CD4-positive, alpha-beta T cell treated with Interleukin-6 for 4 hours (primary cell): Measurements from ENCODE around the gene GMEB2.
A peak's percentile ranks its signal among the peaks of the same experiment; 100 is the strongest.

Source experiments
- DNase-seq: peaks from one replicate; pipeline ENCODE4 v3.0.0-alpha.2; 2020; ENCODE audit warnings: mixed read lengths

GMEB2 gene

DNA sequence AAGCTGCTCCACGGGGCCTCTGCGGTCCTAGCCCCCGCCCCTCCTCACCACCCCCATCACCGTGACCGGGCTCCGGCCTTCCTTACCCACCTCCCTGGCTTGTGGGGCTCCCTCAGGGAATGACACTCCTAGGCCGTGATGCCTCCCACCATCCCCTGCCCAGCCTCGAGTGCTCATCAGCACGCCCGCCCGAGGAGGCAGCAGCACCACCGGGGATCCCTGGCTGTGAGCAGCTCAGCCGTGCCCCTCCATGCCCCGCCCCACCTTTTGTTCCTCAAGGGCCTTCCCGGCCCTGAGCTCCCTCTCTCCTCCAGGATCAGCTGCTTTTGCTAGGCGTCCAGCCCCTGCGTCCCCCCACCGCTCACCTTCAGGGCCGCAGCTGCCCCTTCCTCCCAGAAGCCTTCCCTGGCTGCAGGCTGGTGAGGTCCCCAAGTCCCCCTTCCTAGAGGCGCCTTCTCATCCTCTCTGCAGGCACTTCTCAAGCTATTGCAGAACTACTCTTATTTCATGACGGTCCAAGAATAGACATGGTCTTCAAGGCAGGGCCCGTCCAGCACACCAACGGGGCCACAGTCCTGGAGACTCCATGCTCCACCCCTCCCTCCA is 69.9 kb downstream of the GMEB2 start:
- no peak for DNase-seq

DNA sequence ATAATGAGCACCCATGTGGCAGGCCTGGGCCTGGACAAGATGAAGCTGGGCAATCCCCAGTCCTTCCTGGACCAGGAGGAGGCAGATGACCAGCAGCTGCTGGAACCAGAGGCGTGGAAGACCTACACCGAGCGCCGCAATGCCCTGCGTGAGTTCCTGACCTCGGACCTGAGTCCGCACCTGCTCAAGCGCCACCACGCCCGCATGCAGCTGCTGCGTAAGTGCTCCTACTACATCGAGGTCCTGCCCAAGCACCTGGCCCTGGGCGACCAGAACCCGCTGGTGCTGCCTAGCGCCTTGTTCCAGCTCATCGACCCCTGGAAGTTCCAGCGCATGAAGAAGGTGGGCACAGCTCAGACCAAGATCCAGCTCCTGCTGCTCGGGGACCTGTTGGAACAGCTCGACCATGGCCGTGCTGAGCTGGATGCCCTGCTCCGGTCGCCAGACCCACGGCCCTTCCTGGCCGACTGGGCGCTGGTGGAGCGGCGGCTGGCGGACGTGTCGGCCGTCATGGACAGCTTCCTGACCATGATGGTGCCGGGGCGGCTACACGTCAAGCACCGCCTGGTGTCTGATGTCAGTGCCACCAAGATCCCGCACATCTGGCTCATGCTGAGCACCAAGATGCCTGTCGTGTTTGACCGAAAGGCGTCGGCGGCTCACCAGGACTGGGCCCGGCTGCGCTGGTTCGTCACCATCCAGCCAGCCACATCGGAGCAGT is 71.1 kb downstream of the GMEB2 start:
- no peak for DNase-seq

DNA sequence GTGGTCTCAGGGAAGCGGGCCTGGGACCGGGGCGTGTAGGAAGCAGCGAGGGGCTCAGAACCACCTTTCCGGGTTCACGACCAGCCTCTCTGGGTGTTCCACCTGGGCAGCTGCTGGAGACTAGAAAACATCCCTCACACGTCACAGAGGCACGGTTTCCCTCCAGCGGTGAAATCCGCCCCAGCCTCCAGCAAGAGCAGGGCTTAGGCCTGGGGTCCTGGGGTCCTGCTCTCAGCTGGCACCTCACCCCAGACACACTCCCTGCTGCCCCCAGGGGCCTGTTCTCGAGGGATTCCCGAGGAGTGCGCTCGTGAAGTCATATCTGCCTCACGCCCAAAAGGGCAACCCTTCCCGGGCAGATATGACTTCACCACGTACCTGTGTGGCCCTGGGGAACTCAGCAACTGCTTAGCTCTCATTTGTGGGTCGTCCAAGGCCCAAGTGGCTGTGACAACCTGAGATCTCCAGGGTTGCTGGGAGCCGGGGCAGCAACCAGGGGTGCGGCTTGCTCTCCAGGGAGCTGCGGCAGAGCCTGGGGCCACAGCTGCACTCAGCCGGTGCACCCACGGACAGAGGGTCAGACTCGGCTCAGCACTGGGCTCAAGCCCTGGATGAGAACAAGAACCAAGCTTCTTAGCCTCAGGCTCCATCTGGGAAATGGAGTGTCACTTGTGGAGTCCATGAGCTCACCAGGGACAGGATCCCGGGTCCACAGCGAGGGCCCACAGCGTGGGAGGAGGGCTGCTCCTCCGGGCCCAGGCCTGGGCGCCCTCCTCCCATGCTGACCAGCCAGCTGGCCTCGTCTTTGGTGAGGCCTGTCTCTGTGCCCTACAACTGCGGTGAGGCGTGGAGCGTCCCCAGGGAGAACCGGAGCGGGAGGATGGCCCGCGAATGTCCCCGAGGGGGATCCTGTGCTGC is 72.3 kb downstream of the GMEB2 start:
- peak; percentile 14 for DNase-seq

DNA sequence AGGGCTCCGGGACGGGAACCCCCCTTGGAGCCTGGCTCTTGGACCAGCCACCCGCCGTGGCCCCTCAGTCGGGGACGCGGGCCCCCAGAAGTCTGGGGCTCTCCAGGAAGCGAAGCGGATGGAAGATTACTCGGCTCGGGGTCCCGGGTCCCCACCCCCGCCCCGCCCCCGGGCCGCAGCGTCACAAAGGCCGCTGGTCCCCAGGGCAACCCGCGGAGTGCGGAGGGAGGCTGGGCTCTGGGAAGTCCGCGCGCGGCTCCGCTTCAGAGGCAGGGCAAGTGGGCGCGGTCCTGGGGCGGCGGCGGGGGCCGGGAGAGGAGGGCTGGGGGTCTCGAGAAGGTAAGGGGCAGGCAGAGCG is 73.0 kb downstream of the GMEB2 start, which contains the start of gene FNDC11:
TSS of gene FNDC11 (plus strand) at position 227 of the 358 bp plus-strand sequence. CDS start 1,505 bp downstream, outside the sequence.
- peak; percentile 67 for DNase-seq

DNA sequence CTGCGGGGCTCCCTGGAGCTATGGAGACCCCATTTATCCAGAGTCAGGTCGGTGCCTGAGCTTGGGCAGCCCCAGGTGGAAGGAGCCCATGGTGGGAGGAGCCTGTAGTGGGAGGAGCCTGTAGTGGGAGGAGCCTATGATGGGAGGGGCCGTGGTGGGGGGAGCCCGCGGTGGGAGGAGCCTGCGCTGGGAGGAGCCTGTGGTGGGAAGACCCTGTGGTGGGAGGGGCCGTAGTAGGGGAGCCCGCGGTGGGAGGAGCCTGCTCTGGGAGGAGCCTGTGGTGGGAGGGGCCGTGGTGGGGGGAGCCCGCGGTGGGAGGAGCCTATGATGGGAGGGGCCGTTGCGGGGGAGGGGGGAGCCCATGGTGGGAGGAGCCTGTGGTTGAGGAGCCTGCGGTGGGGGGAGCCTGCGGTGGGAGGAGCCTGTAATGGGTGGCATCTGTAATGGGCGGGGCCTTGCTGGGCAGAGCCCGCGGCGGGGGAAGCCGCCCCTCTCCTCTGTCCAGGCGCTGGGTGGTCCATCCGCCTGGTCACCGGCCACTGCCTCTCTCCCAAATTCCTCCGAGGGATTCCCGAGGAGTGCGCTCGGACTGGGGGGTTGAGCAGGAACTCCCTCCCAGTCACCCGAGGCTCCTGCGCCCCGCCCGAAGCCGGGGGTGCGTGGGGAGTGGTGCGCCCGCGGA is 73.5 kb downstream of the GMEB2 start:
- DNase-seq, result peak; percentile 86

DNA sequence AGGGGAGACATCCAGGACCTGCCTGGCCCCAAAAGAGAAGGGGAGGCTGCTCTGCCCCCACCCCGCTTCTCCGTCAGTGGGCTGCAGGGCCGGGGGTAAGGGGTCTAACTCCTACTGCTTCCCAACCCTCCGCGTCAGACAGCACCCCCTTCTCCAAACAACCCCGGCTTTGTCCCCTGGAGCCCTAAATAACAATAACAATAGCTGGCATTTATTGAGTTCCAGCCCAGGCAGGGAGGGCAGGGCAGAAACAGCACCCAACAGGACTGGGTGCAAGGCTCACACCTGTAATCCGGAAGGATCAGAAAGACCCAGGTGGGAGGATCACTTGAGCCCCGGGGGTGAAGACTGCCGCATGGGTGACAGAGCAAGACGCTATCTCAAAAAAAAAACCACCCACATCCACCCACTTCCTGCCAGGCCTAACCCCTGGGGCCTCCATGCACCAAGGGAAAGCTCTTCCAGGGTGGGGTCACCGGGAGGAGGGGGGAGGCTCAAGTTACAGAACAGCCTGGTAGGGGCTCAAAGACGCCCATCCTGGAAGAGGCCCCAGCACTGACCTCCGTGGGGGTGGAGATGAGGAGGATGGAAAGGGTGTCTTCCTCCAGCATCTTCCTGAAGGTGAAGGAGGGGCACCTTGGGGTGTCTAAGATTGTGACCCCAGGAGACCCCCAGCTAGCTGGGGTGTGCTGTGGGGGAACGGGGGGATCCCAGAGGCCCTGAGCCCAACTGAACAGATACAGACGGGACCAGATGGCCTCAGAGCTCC is 74.2 kb downstream of the GMEB2 start:
- DNase-seq, result peak; percentile 72

DNA sequence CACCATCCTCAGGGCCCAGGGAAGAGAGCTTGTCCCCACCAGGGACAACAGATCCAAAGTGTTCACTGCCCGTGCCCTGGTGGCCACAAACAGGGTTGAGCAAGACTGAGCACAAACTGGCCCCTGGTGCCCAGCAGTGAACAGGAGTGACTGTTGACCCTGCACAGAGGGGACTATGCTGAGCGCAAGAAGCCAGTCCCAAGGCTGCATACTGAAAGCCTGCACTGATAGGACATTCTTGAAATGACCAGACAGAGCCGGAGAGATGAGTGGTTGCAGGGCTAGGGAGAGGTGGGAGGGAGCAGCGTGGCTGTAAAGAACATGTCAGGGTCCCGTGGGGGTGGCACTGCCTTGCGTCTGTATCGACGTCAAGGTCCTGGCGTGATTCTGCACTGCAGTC is 75.8 kb downstream of the GMEB2 start:
- no peak for DNase-seq

DNA sequence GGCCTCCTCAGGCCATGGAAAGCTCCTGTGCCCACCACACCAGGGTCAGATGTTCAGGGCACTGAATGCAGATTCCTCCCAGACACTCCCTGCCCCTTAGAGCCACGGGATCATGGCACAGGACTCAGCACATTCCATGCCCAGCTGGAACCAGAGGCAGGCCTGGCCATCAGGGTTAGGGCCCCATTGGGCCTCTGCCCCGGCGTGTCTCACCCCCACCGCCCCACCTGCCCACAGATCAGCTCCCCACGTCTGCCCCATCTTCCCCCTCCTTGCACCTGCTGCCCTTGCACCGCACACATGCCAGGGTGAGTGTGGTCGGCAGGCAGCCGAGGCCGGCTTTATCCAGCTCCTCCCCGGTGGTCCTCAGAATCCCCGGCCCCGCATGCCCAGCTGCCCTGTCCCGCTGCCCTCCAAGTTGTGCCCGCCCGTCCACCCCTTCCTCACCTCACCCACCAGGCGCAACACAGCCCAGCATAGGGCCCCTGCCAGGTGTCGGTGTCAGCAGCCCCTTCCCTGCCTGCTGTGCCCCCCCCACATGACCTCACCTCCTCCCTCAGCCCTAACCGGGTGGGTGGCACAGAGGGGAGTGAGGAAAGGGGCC is 77.1 kb downstream of the GMEB2 start:
- DNase-seq, result no peak

DNA sequence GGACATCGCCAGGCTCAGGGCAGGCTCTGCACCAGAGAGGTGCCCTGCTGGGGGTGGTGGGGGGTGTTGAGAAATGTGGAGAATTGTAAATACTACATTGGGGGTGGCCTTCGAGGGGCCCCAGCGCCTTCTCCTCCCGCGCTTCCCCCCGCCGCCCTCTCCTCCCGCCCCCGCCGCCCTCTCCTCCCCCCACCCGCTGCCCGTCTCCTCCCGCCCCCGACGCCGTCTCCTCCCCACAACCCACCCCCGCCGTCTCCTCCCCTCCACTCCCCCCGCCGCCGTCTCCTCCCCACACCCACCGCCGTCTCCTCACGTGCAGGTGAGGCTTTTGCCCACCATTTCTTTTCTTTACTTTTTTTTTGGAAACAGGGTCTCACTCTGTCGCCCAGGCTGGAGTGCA is 77.9 kb downstream of the GMEB2 start:
- no peak for DNase-seq

DNA sequence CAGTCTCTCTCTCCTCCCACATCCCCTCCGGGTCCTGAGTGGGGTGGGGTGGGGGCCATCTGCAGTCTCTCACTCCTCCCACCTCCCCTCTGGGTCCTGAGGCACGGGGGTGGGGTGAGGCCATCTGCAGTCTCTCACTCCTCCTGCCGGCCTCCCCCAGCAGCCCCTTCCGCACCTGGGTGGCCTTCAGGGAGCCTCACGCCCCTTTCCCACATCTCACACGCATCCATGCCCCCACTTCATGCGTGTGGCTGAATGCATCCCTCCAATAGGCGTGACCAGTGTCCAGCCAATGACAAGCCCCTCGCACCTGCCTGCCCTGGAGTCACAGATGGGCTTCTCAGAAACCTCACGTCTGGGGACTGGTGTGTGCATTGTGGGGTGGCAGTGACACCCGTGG is 78.4 kb downstream of the GMEB2 start:
- no peak for DNase-seq

DNA sequence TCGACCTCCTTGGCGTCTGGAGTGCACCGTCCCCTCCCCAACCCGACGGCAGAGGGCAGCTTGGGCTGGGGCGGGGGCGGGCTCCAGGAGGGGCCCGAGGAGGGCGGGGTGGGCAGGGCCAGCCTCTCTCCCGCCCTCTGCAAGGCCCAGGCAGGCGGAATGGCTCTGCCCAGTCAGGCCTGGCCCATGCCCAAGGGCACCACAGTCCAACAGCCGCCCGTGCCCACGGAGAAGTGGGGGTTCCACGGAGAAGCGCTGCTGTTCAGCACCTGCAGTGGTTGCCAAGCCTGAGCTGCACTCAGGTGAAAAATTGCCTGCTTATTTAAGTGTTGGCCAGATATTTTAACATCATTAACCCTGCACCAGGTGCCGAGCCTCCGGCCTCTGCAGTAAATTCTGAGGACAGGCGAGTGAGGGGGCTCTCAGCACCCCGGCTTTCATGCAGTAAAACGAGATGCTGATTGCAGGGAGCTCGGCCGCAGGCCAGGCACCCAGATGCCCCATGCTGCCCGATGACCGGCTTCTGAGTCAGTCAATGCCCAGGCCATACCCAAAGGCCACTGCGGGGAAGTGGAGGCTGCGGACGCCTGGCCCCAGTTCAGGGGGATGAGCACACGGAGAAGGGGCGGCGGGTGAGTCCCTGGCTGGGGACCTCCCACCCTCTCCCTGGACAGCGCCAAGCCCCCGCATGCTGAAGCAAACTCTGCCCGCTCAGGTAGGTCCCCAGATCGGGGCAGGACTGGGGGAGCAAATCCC is 79.0 kb downstream of the GMEB2 start, which contains the start of gene SRMS:
TSS of gene SRMS (minus strand) at position 25 of the 756 bp plus-strand sequence. CDS start 286 bp downstream, outside the sequence.
- DNase-seq, result no peak

DNA sequence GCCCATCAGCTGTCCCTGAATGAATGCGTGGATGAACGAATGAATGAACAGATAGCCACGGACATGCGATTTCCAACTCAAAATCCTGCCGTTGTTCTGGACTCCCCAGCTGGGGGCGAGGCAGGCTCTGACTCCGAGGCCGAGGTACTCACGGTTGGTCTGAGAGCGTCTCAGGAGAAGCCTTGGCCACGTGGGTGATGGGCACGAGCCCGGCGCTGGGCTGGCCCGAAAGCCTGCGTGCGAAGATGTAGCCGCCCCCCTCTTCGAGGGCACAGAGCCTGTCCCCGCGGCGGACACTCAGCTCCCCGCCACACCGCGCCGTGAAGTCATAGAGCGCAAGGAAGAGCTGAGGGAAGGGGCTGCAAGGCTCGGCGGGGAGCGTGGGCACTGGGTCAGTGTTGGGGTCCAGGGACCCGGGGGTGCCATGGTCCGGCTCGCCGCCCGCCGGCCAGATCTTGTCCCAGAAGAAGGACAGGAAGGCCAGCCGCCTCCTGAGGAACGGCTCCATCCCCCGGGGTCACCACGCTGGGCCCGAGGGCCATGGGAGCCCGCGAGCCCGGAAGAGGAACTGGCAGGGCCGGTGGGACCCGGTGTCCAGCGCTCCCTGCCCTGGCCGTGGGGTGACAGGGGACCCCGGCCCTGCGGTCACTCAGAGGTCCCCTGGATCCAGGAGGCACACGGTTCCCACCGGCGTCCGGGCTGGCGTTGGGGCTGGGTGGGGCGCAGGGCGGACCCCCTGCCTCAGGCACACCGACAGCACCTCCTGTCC is 79.8 kb downstream of the GMEB2 start:
- DNase-seq, result no peak

DNA sequence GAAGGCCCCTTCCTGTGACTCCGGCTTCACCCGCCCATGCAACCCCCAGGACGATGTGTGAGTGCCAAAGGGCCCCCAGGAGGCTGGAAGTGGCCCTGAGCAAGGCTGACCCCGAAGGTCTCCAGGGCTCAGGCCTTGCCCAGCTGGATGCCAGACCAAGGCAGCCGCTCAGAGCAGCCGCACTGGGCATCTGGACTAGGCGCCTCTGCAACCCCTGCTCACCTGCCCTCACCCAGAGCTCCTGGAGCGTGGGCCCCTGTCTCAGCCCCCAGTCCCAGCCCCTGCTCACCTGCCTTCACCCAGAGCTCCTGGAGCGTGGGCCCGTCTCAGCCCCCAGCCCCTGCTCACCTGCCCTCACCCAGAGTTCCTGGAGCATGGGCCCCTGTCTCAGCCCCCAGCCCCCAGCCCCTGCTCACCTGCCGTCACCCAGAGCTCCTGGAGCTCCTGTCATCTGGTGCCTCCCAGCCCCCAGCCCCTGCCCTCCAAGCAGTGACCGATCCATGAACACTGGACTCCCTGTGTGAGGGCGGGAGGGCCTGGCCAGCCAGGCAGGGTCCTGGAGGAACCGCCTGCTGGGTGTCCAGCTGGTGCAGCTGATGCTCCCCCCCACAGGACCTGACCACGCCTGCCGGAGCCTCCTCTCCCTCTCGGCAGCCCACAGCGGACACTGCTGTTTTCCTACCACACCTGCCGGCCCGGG is 80.5 kb downstream of the GMEB2 start:
- no peak for DNase-seq

DNA sequence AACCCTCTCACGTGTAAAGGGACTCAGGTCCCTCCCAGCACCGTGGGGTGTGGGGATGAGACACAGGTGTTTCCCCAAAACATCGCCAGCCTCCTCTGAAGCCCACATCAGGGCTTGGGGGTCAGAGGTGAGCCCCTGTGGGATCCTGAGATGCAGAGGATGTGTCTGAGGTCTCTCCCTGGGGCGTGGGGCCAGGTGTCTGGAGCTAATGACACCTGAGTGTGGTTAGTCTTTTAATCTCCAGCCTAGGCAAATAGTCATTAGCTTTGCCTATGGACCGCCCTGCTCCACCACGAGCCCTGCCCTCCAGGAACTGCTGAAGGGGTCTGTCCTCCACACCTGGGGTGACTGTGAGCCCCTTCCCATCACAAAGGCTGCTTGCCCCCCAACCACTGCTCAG is 81.1 kb downstream of the GMEB2 start:
- DNase-seq, result no peak

DNA sequence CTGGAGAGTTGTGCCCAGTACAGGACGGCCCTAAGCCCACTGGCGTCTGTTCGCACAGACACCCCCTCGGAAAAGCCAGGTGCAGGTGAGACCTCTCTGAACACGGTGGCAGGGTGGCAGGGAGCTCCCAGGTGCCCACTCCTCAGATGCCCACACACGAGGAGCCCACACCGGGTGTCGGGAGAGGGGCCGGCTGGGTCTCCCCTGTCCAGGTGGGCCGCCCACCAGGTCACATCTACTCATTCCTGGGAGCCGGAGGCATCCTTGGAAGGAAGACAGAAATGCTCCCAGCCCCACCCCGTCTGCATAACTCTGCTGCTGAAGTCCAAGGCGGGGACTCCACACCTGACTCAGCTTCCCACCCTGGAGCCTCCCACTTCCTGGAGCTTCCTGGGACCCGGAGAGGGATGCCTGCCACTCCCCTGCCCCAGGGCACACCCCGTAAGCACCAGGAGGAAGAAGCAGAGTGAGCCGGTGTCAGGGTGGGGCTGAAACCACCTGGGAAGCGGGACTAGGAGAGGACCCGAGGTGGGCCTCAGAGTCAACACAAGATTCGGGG is 81.9 kb downstream of the GMEB2 start:
- DNase-seq, result no peak

DNA sequence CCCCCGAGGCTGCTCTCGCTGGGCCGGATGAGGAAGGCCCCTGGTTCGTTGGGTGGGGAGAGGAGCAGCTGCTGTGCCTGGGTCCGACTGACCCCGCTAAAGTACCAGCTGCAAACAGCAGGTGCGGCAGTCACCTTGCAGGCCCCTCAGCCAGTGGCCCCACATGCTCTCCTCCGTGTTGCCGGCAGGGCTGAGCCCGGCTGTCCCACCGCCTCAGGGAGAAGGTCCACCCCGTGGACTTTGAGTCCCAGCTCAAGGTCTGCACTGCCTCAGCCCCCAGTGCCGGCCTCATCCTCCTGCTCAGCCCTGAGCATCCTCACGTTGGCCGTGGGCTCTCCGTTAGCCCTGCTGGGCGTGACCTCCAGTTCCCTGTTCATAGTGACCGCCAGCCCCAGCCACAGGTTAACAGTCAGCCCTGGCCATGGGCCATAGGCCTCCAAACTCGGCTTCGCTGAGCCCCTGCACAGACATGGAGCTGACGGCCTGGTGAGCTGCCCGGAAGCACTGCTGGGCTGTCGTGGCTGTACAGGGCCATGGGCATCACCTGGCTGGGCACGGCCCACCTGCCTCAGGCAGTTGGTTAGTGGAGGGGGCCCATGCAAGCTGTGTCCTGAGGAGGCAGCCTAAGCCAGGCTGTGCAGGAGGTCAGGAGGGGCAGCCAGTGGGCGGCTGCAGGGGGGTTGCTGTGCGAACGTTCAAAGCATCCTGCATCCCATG is 82.5 kb downstream of the GMEB2 start:
- no peak for DNase-seq

DNA sequence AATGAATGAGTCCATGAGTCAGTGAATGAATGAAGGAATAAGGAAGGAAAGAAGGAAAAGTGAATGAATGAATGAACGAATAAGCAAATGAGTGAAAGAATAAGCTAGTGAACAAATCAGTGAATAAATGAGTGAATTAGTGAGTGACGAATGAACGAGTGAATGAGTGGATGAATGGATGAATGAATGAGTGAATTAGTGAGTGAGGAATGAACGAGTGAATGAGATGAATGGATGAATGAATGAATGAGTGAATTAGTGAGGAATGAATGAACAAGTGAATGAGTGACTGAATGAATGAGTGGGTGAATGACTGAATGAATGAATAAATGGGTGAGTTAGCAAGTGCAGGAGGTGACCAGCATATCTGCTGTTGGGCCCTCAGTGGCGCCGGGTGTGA is 83.2 kb downstream of the GMEB2 start:
- no peak for DNase-seq

DNA sequence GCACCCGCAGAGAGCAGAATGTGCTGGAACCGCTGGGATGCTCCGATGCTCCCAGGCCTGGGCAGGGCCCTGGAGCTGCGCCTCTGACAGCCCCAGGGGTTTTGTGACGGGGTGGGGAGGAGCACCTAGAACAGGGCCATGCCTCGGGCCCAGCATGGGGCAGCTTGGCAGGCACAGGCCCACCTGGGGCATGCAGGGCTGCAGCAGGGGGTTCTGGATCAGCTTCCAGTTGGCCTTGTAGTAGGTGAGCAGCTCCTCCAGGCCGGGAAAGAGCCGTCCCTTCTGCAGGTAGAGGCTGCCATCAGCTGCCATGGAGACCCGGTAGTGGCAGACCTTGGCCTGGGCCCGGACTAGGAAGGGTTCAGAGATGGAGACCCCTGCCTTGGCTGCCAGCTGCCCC is 83.8 kb downstream of the GMEB2 start:
- DNase-seq, result no peak
